HUES6 (cell line): ENCODE measurements around the gene PAPSS1.

Source experiments
- H3K27ac ChIP-seq: 2 replicates; pipeline ENCODE4 v1.7.0; 2013; ENCODE audit warnings: low read depth, mild to moderate bottlenecking, low read length, inconsistent platforms
- H3K27me3 ChIP-seq: 2 replicates; pipeline ENCODE4 v1.6.1; 2013; ENCODE audit warnings: low read length; ENCODE audit not compliant: control insufficient read depth, insufficient read depth
- H3K36me3 ChIP-seq: 2 replicates; pipeline ENCODE4 v1.6.1; 2013; ENCODE audit warnings: low read length; ENCODE audit not compliant: control insufficient read depth, insufficient read depth
- H3K4me1 ChIP-seq: 2 replicates; pipeline ENCODE4 v1.6.1; 2013; ENCODE audit warnings: low read length; ENCODE audit not compliant: control insufficient read depth, insufficient read depth
- H3K4me3 ChIP-seq: 2 replicates; pipeline ENCODE4 v1.5.1; 2013; ENCODE audit warnings: low read depth, low read length
- H3K9ac ChIP-seq: one replicate; pipeline ENCODE4 v1.6.1; 2013; ENCODE audit warnings: mild to moderate bottlenecking, low read length
- H3K9me3 ChIP-seq: 2 replicates; pipeline ENCODE4 v1.6.1; 2013; ENCODE audit warnings: low read depth, low read length; ENCODE audit not compliant: control insufficient read depth, insufficient read depth

Gene PAPSS1

DNA sequence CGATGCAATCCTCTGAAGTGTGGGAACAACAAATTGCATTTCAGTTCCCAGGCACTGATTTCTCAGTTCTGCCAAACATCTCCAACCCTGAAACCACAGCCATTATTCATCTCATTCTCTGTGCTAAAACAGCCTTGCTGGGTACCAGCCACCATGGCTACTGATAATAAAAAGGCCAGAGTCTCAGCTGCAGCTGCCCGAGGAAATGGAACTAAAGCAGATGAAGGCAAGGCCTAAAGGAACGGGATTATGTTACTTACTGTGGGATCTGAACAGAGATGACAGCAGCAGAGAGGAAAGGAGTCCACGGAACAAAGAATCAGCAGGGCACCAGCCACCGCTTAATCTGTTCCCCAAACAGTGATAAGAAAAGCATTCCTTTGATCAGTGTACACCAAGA, 155.7 kb downstream of the PAPSS1 start:
- H3K9me3 ChIP-seq, result peaks cover 4% of the 10 kb centered on the region; the same call in 1 of the 2 replicates
- no peaks in the 10 kb centered on the region for H3K36me3 ChIP-seq
- peaks cover 4% of the 10 kb centered on the region; the same call in 1 of the 2 replicates for H3K4me1 ChIP-seq
- H3K4me3 ChIP-seq, result no peak overlapping the region
- H3K27ac ChIP-seq, result no peak overlapping the region
- no peaks in the 10 kb centered on the region for H3K27me3 ChIP-seq
- no peak overlapping the region for H3K9ac ChIP-seq
